SK-N-SH (cell line): ENCODE results near the gene ATP4A. TPM values are rescaled to one million over a fixed set of nuclear protein-coding genes. Genes with fewer than 3 reads are reported as not detected.

ENCODE experiments used
- CTCF ChIA-PET: fragments of 300-600, 350-600 bp; formaldehyde crosslinking; extraction: SDS; loops from one replicate; lab custom pipeline; 2021; lab: Yijun Ruan, JAX
- POLR2A ChIA-PET: fragments of 350-600 bp; sonication (Branson Sonifier 250); formaldehyde crosslinking; extraction: SDS; loops from one replicate; lab custom pipeline; 2020; ENCODE audit warnings: antibody characterized with exemption, inconsistent platforms; lab: Yijun Ruan, JAX
- DNase-seq: peaks from one replicate; pipeline ENCODE4 v3.0.0; 2012
- H2AFZ ChIP-seq: fragments of 200-600 bp; sonication (generic); 2 replicates; pipeline ENCODE4 v1.8.1; 2016; ENCODE audit warnings: antibody characterized with exemption, mild to moderate bottlenecking, low read depth
- H3F3A ChIP-seq: fragments of 200-600 bp; sonication (generic); replicated peaks from 2 replicates; pipeline ENCODE3; 2016; ENCODE audit warnings: antibody characterized with exemption, mild to moderate bottlenecking; ENCODE audit not compliant: insufficient read depth
- H3K27ac ChIP-seq, 2 experiments: fragments of 200-500 bp in 1 of 2; fragments of 200-600 bp in 1 of 2; sonication (Bioruptor generic) in 1 of 2; sonication (generic), shearing (Covaris generic) in 1 of 2; 2 replicates each; pipeline versions ENCODE4 v1.5.1 to v1.6.1; 2014 to 2016; ENCODE audit warnings: low read depth in 2 of 2, inconsistent platforms in 1 of 2, low read length in 1 of 2, mild to moderate bottlenecking in 1 of 2, mixed read lengths in 1 of 2
- H3K27me3 ChIP-seq: fragments of 200-600 bp; sonication (generic), shearing (Covaris generic); 2 replicates; pipeline ENCODE4 v1.6.1; 2016; ENCODE audit warnings: mixed run types; ENCODE audit not compliant: insufficient read depth
- H3K36me3 ChIP-seq, 2 experiments: fragments of 200-500 bp in 1 of 2; fragments of 200-600 bp in 1 of 2; sonication (Bioruptor generic) in 1 of 2; sonication (generic) in 1 of 2; replicated peaks in 1 of 2; 2 replicates each; pipeline versions ENCODE3 to v1.5.1; 2014 to 2016; ENCODE audit warnings: low read length in 1 of 2, mild to moderate bottlenecking in 1 of 2; ENCODE audit not compliant: insufficient read depth in 2 of 2, control insufficient read depth in 1 of 2
- H3K4me1 ChIP-seq, 2 experiments: fragments of 200-500 bp in 1 of 2; fragments of 200-600 bp in 1 of 2; sonication (Bioruptor generic) in 1 of 2; sonication (generic), shearing (Covaris generic) in 1 of 2; 2 replicates each; pipeline versions ENCODE4 v1.5.1 to v1.6.1; 2014 to 2016; ENCODE audit warnings: low read depth in 1 of 2, low read length in 1 of 2, mixed run types in 1 of 2; ENCODE audit not compliant: insufficient read depth in 2 of 2, control insufficient read depth in 1 of 2
- H3K4me2 ChIP-seq: fragments of 200-600 bp; sonication (generic), shearing (Covaris generic); 2 replicates; pipeline ENCODE4 v1.6.1; 2017; ENCODE audit warnings: mixed run types
- H3K4me3 ChIP-seq, 2 experiments: fragments of 200-500 bp in 1 of 2; fragments of 200-600 bp in 1 of 2; sonication (Bioruptor generic) in 1 of 2; sonication (generic), shearing (Covaris generic) in 1 of 2; 2 replicates each; pipeline versions ENCODE4 v1.5.1 to v1.8.1; 2014 to 2016; ENCODE audit warnings: low read depth in 2 of 2, inconsistent platforms in 1 of 2, low read length in 1 of 2, mild to moderate bottlenecking in 1 of 2, mixed read lengths in 1 of 2, moderate library complexity in 1 of 2
- H3K79me2 ChIP-seq: fragments of 200-600 bp; sonication (generic); 2 replicates; pipeline ENCODE4 v1.8.1; 2017; ENCODE audit warnings: mild to moderate bottlenecking; ENCODE audit not compliant: insufficient read depth
- H3K9ac ChIP-seq: fragments of 200-600 bp; sonication (generic); 2 replicates; pipeline ENCODE4 v1.6.1; 2017; ENCODE audit warnings: mixed run types
- H3K9me2 ChIP-seq: fragments of 200-600 bp; sonication (generic); 2 replicates; pipeline ENCODE4 v1.6.1; 2017; ENCODE audit warnings: mixed run types
- H3K9me3 ChIP-seq: fragments of 200-600 bp; sonication (generic); 2 replicates; pipeline ENCODE4 v1.6.1; 2017; ENCODE audit warnings: mixed run types, mild to moderate bottlenecking, moderate library complexity
- H4K20me1 ChIP-seq: fragments of 200-600 bp; sonication (generic); 2 replicates; pipeline ENCODE4 v1.6.1; 2017; ENCODE audit warnings: mild to moderate bottlenecking, mixed run types; ENCODE audit not compliant: insufficient read depth
- CHD2 ChIP-seq: fragments of 150-350 bp; IDR thresholded peaks from 2 replicates; pipeline ENCODE4 v1.6.1; 2018; ENCODE audit warnings: low read length; ENCODE audit not compliant: partially characterized antibody
- CTCF ChIP-seq: fragments of 200-600 bp; sonication (generic); IDR thresholded peaks from 2 replicates; pipeline ENCODE4 v1.6.1; 2017; ENCODE audit warnings: antibody characterized with exemption, mild to moderate bottlenecking, moderate library complexity
- EP300 ChIP-seq, 2 experiments: IDR thresholded peaks; 2 replicates each; pipeline versions ENCODE4 v1.4.0 to v1.6.1; 2012; ENCODE audit warnings: borderline replicate concordance in 1 of 2, low read depth in 1 of 2, low read length in 1 of 2
- EZH2phosphoT487 ChIP-seq: fragments of 200-600 bp; sonication (generic); IDR thresholded peaks from 2 replicates; pipeline ENCODE4 v1.6.1; 2017; ENCODE audit warnings: low read depth, mixed run types, mild to moderate bottlenecking, antibody characterized with exemption, moderate library complexity, borderline replicate concordance
- FOSL2 ChIP-seq: IDR thresholded peaks from 2 replicates; pipeline ENCODE4 v1.4.0; 2012; ENCODE audit warnings: low read depth, mild to moderate bottlenecking, moderate library complexity, borderline replicate concordance
- GATA2 ChIP-seq: sonication (generic); formaldehyde crosslinking; IDR thresholded peaks from 2 replicates; pipeline ENCODE4 v1.5.0; 2020; ENCODE audit warnings: mild to moderate bottlenecking, missing genetic modification reagents
- NFIC ChIP-seq: IDR thresholded peaks from 2 replicates; pipeline ENCODE4 v1.4.0; 2012; ENCODE audit warnings: borderline replicate concordance
- NRF1 ChIP-seq: IDR thresholded peaks from 2 replicates; pipeline ENCODE4 v1.6.1; 2012; ENCODE audit warnings: low read depth, mild to moderate bottlenecking, low read length
- PBX3 ChIP-seq: IDR thresholded peaks from 2 replicates; pipeline ENCODE4; 2012
- SMC3 ChIP-seq: IDR thresholded peaks from 2 replicates; pipeline ENCODE4 v1.6.1; 2012; ENCODE audit warnings: low read depth, low read length, improper control_type of control experiment
- USF2 ChIP-seq: fragments of 150-350 bp; IDR thresholded peaks from 2 replicates; pipeline ENCODE4 v1.6.1; 2017; ENCODE audit warnings: antibody characterized with exemption, low read length, low read depth, borderline replicate concordance
- WGBS: methylation state at CpG from one replicate; pipeline ENCODE4 v1.1.6; 2017; ENCODE audit warnings: low lambda C conversion rate; 5-methylcytosine and 5-hydroxymethylcytosine counted together
- polyA plus RNA-seq, 3 experiments: library from polyadenylated mRNA; depleted of rRNA; stranded (reverse); fragments of >200 nt; gene quantifications; 2 replicates each; pipeline ENCODE4 v1.2.3, GENCODE V29; 2012

ATP4A gene
- polyA plus RNA-seq, 1 of the 3 experiments (the other 2 are of a cell fraction): not detected

- TF ChIP-seq CHD2 (no peak), GATA2 (no peak), SMC3 (no peak)
These were observed 28.5 kb downstream of the ATP4A start (continued) for GRCh38 chr19:35534803-35535480.

- TF ChIP-seq CHD2 (no peak), EZH2phosphoT487 (no peak)
- no peak for DNase-seq
- POLR2A ChIA-PET: no interaction called here
- no peaks in the 10 kb centered on the region for H3F3A ChIP-seq
- CTCF ChIA-PET: interaction anchor here (1.4 kb wide), 1 partner anchor 15 kb away, joined by 9 read pairs; no protein-coding TSS in a partner anchor
- no peak overlapping the region for H3K4me2 ChIP-seq
- peaks cover 0 to 5% of the 10 kb centered on the region in 2 experiments; a peak in 1 of 4 replicates for H3K4me1 ChIP-seq
- H3K27me3 ChIP-seq: peaks cover 70% of the 10 kb centered on the region
- no peak overlapping the region for H2AFZ ChIP-seq
- H3K36me3 ChIP-seq: no peaks in the 10 kb centered on the region
- H3K79me2 ChIP-seq: no peaks in the 10 kb centered on the region
- H3K4me3 ChIP-seq: no peak overlapping the region
- no peaks in the 10 kb centered on the region for H3K9me3 ChIP-seq
- H3K27ac ChIP-seq: no peak overlapping the region
- H3K9ac ChIP-seq: no peak overlapping the region
- whole genome bisulfite sequencing: 18% methylated on average over 27 of the region's 30 CpGs
- no peaks in the 10 kb centered on the region for H4K20me1 ChIP-seq
- no peaks in the 10 kb centered on the region for H3K9me2 ChIP-seq
These were observed 29.6 kb downstream of the ATP4A start for GRCh38 chr19:35533822-35534392.

GRCh38 chr19:35533201-35533821 is 30.1 kb downstream of the ATP4A start, which contains the start of gene GAPDHS:
GAPDHS (plus strand) TSS chr19:35533456; CDS start chr19:35533528, 72 bp downstream.
- Histone ChIP-seq H2AFZ (no peak within 1 kb of the TSS), H3K9me2 (no peaks in the 10 kb centered on the region), H3F3A (no peaks in the 10 kb centered on the region), H4K20me1 (no peaks in the 10 kb centered on the region), H3K4me2 (no peak within 1 kb of the TSS), H3K36me3 (no peaks in the 10 kb centered on the region), H3K4me3 (no peak within 1 kb of the TSS), H3K79me2 (no peaks in the 10 kb centered on the region), H3K27ac (no peak within 1 kb of the TSS), H3K4me1 (peaks cover 0 to 5% of the 10 kb centered on the region in 2 experiments; a peak in 1 of 4 replicates), H3K27me3 (peaks cover 76% of the 10 kb centered on the region), H3K9ac (no peak within 1 kb of the TSS), H3K9me3 (no peaks in the 10 kb centered on the region)
- DNase-seq: peak; percentile 52
- WGBS: 39% methylated on average over 27 of the region's 39 CpGs
- CTCF ChIA-PET: no interaction called here
- TF ChIP-seq EP300 (IDR thresholded peaks at IDR 0.05; ENCODE audit: borderline replicate concordance in 1 of 2, low read depth in 1 of 2, low read length in 1 of 2) (no peak), USF2 (no peak), FOSL2 (no peak), CTCF (no peak), NRF1 (no peak), NFIC (no peak), PBX3 (no peak)
- POLR2A ChIA-PET: no interaction called here
